ACHN (cell line): ENCODE data around the gene SCGB3A1.

Source experiments
- DNase-seq: peaks from one replicate; pipeline ENCODE4 v3.0.0-alpha.2; 2015
- in situ Hi-C: cut with HindIII; loops from 2 replicates; pipeline ENCODE4 v1.10.0; 2017; ENCODE audit warnings: low sequenced_read_pairs, low pct_ligation_motif_present, low pct_unique_long_range_greater_than_20kb

Gene SCGB3A1

GRCh38 chr5:180553530-180553929, 37.8 kb downstream of the SCGB3A1 start:
- DNase-seq: no peak
- in situ Hi-C loops: no loop called here

GRCh38 chr5:180548563-180548962, 42.7 kb downstream of the SCGB3A1 start:
- no peak for DNase-seq
- in situ Hi-C loops: no loop called here

- in situ Hi-C loops: no loop called here
Measured at GRCh38 chr5:180545248-180545647, 46.1 kb downstream of the SCGB3A1 start.

GRCh38 chr5:180541710-180542109, 49.6 kb downstream of the SCGB3A1 start:
- DNase-seq: no peak

More at GRCh38 chr5:180545248-180545647, 46.1 kb downstream of the SCGB3A1 start:
- DNase-seq: no peak

More at GRCh38 chr5:180541710-180542109, 49.6 kb downstream of the SCGB3A1 start:
- in situ Hi-C loops: no loop called here
